Right lobe of liver (tissue), 4 donors: ENCODE measurements around the gene LRTM1.

Experiments used
- CTCF ChIP-seq, 4 donors: fragments of 200-600 bp in 3 of 4; fragments of 450-650 bp in 1 of 4; IDR thresholded peaks; one replicate each; pipeline versions ENCODE4 v1.5.1 to v1.8.0; 2016 to 2022; ENCODE audit warnings: antibody characterized with exemption in 4 of 4, mild to moderate bottlenecking in 2 of 4
- POLR2A ChIP-seq: fragments of 450-650 bp; IDR thresholded peaks from one replicate; pipeline ENCODE4 v1.6.1; 2017; ENCODE audit warnings: antibody characterized with exemption, mild to moderate bottlenecking
- donor health status: DM: no; HTN: no; CAD: no.
- donor health status: DM: no; HTN: no; CAD: no.
- donor health status: DM: no; HTN: yes; CAD: no.

GRCh38 chr3:54882129-54882833 is 45.6 kb downstream of the LRTM1 start:
- TF ChIP-seq CTCF (IDR thresholded peaks at IDR 0.05) (no peak), POLR2A (no peak)
